ENCODE results near the gene ADNP2.

- TF ChIP-seq CTCF (conservative IDR thresholded peaks at IDR 0.05; ENCODE audit: low read depth in 2 of 2) (no peak), EZH2phosphoT487 (IDR thresholded peaks at IDR 0.05; ENCODE audit: unreplicated experiment) (no peak), EZH2 (IDR thresholded peaks at IDR 0.05; ENCODE audit: low read depth, unreplicated experiment) (no peak), ETS1 (IDR thresholded peaks at IDR 0.05) (no peak), POLR2AphosphoS5 (IDR thresholded peaks at IDR 0.05; ENCODE audit: low read depth) (no peak), STAT1 (IDR thresholded peaks at IDR 0.05; ENCODE audit: unreplicated experiment) (no peak)
- TF ChIP-seq, protein P1, sequence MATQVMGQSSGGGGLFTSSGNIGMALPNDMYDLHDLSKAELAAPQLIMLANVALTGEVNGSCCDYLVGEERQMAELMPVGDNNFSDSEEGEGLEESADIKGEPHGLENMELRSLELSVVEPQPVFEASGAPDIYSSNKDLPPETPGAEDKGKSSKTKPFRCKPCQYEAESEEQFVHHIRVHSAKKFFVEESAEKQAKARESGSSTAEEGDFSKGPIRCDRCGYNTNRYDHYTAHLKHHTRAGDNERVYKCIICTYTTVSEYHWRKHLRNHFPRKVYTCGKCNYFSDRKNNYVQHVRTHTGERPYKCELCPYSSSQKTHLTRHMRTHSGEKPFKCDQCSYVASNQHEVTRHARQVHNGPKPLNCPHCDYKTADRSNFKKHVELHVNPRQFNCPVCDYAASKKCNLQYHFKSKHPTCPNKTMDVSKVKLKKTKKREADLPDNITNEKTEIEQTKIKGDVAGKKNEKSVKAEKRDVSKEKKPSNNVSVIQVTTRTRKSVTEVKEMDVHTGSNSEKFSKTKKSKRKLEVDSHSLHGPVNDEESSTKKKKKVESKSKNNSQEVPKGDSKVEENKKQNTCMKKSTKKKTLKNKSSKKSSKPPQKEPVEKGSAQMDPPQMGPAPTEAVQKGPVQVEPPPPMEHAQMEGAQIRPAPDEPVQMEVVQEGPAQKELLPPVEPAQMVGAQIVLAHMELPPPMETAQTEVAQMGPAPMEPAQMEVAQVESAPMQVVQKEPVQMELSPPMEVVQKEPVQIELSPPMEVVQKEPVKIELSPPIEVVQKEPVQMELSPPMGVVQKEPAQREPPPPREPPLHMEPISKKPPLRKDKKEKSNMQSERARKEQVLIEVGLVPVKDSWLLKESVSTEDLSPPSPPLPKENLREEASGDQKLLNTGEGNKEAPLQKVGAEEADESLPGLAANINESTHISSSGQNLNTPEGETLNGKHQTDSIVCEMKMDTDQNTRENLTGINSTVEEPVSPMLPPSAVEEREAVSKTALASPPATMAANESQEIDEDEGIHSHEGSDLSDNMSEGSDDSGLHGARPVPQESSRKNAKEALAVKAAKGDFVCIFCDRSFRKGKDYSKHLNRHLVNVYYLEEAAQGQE (IDR thresholded peaks at IDR 0.05; ENCODE audit: unreplicated experiment), result no peak
These were observed 24.1 kb downstream of the ADNP2 start for GRCh38 chr18:80133124-80133523.

Data from GM23338 (cell line).